GM12864 (cell line): ENCODE measurements around the gene SUPT20HL1.

Experiments
- DNase-seq: peaks from one replicate; pipeline ENCODE4 v3.0.0-alpha.2; 2011; ENCODE audit warnings: low read depth
- H3K4me3 ChIP-seq: 2 replicates; pipeline ENCODE4 v1.5.1; 2011; ENCODE audit warnings: mild to moderate bottlenecking, low read depth, low read length, control low read depth
- CTCF ChIP-seq: IDR thresholded peaks from 2 replicates; pipeline ENCODE4 v1.5.1; 2011; ENCODE audit warnings: low read depth, mild to moderate bottlenecking, moderate library complexity, low read length, control low read depth, inconsistent platforms; ENCODE audit errors: missing control alignments

Gene SUPT20HL1

GRCh38 chrX:24325231-24325630, 35.2 kb upstream of the SUPT20HL1 start:
- TF ChIP-seq CTCF: no peak
- no peak for DNase-seq
- H3K4me3 ChIP-seq: no peak overlapping the region

- TF ChIP-seq CTCF: no peak
- no peak overlapping the region for H3K4me3 ChIP-seq
- no peak for DNase-seq
Observed at GRCh38 chrX:24332878-24333277, 27.6 kb upstream of the SUPT20HL1 start.

DNA sequence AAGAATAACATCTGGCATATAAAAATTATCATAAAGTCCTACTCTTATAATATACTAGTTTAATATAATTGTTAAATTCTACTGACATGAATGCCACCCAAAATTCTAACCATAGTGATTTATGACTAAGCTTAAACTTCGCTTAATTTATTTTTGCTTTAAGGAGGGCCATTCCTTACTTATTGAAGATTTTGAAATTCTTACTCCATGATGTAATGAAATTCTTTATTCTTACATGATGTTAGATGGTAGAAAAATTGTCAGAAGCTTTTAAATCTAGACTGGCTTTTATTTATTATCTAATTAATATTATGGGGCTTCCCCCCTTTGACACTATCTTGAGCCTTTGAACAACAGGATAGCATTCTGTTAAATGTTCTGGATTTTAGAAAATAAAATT, 27.1 kb upstream of the SUPT20HL1 start:
- TF ChIP-seq CTCF: no peak
- H3K4me3 ChIP-seq: no peak overlapping the region
- no peak for DNase-seq

- DNase-seq: no peak
- no peak for TF ChIP-seq CTCF
- no peak overlapping the region for H3K4me3 ChIP-seq
Observed at GRCh38 chrX:24334461-24334860, 26.0 kb upstream of the SUPT20HL1 start.

DNA sequence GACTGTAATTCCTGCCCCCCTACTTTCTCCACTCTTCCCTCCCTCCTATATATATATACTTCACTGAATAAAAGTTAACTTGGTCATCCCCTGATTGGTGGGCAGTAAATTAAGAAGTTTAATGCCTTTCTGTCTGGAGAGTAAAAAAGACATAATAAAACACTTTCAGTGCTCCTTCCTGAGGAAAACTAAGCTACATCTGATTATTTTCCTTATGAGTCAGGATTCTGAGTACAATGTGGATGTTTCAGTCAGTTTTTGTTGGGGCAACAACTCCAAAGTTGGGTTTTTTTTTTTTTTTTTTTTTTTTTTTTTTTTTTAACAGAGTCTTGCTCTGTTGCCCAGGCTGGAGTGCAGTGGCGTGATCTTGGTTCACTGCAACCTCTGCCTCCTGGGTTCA, 24.6 kb upstream of the SUPT20HL1 start:
- no peak for DNase-seq
- H3K4me3 ChIP-seq: no peak overlapping the region
- no peak for TF ChIP-seq CTCF

- no peak for DNase-seq
- no peak for TF ChIP-seq CTCF
- H3K4me3 ChIP-seq: no peak overlapping the region
Observed at GRCh38 chrX:24339911-24340310, 20.5 kb upstream of the SUPT20HL1 start.

DNA sequence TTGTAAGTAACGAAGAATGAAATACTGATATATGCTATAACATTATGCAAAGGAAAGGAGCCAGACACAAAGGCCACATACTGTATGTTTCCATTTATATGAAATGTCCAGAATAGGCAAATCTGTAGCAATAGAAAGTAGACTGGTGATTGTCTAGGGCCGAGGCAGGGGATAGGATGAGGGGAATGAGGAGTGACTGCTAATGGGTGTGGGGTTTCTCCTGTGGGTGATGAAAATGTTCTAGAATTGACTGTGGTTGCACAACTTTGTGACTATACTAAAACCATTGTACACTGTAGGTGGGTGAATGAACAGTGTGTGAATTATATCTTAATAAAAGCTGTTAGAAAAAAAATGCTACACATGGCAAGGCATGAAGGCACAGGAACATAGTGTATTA, 19.9 kb upstream of the SUPT20HL1 start:
- no peak for TF ChIP-seq CTCF
- no peak for DNase-seq
- no peak overlapping the region for H3K4me3 ChIP-seq
